GM18519 (cell line): ENCODE data around the gene PLEKHA7.

ENCODE experiments used
- ATAC-seq: cut with Tn5 transposase; IDR thresholded peaks from one replicate; pipeline ENCODE4 v1.9.1; 2021; ENCODE audit warnings: mild to moderate bottlenecking, moderate library complexity; ENCODE audit not compliant: unreplicated experiment, low FRiP score

Gene PLEKHA7

DNA sequence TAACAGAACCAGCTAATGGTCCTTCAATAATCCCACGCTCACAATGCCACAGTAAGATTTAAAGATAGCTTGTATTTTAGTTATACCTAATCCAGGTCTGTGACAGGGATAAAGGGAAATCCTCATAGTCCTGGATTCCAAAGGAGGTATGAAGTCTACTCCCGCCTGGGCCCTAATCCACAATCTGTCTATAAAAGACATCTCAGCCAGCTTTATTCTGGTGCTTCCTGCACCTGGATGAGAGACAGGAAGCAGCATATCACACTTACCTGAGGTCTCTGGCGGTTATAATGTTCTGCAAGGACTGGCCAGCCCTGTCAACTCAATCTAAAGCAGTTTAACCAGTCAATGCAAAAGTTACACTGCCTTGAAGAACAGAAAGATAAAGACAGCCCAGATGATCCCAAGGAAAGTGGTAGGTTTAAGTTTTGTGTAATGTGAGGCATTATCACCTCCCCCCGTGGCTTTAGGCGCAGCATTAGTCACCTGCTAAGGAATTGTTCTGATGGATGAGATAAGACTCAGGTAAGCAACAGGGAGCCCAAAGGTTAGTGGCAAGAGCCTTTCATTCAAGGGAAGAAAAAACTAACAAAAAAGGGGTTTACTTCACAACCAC, 57.6 kb downstream of the PLEKHA7 start:
- no peak for ATAC-seq

DNA sequence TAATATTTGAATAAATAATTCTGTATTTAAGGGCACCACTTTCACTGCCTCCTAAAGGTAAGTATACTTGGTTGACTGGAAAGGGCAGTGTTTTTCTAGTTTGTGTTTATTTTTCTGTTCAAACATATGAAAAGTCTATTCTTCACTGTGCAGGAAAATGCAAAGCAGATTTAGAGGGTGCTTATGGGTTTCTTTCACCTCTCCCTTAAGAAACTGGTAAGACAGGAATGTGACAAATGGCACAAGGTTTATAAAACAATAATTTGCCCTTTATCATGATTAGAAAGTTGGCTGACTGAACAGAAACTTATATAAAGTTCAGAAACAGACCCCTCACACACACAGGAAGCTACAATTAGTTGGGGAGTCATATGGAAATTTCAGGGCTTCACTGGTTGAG, 60.6 kb downstream of the PLEKHA7 start:
- no peak for ATAC-seq

DNA sequence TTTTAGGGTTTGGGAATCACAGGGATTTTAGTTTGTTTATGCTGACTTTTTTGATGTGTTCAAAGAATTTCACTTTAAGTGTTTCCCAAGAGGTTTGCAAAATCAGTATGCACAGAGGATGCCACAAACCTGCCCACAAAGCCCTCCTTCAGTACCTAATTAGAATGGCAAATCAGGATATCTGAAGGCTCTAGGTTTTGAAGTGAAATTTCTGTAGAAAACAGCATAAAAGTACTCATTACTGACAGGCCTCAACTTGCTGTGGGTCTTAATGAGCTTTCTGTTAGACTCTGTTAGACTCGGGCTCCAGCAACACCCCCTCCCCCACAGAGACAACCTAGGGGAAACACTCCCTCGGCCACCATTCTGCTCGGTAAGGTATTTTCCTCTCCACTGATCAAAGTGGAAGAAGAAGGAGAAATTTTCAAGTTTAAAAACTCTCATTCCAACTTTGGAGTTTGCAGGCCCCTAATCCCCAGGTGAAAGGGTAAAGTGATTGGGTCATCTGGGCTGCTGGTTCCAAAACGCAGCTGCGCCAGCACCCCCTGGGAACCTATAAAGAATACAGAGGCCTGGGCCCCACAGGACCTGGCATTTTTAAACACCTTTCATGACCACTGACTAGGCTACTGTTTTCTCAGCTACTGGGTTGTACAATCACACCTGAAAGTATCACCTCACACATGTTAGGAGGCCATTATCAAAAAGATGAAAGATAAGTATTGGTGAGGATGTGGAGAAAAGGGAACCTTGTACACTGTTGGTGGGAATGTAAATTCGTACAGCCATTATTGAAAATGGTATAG, 67.5 kb downstream of the PLEKHA7 start:
- no peak for ATAC-seq

DNA sequence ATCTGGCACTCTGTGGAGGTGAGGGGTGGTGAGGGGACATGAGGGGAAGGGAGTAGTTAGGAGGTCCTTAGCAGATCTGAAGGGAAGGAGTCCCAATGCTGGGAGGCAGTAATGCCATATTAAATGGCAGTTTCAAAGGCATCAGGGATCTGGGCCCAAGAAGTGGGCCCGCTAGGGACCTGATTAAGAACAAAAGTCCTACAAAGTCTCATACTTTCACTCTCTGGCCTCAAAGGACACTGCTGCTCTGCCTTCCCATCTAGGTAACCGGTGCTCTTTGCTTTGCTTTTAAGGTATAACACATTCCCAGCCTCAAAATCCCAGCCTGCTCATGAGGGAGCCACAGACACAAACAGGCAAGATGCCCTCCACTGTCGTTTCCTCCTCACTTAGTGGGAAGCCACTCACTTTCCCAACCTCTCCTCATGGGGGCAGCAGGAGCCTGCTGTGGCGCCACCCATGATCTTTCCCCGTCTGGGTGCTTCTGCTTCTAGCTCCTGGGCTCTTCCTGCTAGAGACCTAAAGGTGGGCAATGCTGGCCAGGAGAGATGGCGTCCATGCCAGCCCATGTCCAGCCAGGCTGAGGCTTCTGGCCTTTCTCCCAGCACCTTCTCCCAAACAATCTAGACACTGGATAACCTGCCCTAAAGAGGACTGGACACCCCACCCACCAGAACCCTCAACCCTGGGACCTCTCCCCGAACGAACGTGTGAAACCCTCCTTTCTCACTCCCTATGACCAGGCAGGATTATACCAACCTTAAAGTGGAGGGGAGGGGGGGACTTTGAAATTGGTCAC, 68.3 kb downstream of the PLEKHA7 start:
- ATAC-seq = peak; percentile 71

DNA sequence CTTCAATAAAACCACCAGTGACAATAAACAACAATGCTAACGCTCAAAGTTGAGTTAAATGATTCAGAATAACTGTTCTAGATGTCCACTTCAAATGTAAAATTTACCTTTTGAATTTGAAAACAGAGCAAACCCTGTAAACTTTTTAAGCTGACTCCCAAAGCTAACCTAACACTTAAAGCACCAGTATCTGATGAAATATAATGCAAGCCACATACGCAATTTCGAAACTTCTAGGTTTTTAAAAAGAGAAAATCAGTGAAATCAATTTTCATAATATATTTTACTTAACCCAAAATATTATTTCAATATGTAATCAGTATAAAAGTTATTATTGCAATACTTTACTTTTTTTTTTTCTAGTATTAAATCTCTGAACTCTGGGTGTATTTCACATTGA, 71.3 kb downstream of the PLEKHA7 start:
- ATAC-seq = no peak

DNA sequence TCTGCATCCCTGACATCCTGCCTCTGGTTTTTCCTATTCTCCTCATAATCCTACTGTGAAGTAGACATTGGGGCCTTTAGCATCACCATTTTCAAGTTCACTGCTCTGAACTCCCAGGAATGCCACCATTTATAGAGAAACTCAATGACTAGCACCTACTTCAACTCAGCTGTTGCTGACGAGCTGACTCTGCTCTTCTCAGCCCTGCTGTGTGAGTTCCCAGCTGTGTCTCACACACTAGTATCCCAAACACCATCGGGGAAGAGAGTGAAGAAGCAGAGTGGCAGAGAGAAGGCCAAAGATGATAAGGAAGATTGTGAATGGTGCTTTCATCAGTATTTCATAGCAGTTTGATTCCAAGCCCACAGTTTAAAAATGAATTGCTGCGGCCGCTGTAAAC, 71.9 kb downstream of the PLEKHA7 start:
- ATAC-seq = no peak

DNA sequence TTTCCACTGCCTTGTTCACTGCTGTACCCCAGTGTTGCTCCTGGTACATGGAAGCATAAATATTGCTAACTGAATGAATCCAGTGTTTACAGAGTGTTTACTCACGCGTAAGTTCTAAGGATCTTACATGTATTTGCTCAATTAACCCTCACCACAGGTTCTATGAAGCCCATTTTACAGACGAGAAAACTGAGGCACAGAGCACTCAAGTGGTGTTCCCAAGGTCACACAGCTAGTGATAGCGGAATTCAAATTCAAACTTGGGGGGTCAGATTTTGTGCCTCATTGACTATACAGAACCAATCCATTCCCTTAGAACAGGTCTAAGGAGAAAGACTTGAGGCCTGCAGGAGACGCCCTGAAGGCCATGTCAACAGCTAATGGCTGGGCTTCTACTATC, 72.3 kb downstream of the PLEKHA7 start:
- no peak for ATAC-seq

DNA sequence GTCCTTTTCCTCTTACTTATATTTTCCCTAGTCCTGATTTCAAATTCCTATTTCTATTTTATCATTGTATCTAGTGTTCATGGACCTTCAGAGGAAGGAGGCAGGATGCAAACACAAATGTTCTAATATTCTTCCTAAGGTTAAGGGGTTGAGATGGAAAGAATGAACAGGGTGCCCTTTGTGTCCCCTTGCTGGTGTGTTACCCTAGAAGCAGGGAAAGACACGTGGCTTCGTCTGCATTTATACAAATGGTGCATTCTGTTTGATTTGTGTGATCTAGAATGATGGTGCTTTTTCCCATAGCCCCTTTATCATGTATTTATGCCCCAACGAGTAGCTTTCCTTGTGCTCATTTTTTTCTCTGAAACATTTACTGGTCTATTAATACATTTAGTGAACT, 76.2 kb downstream of the PLEKHA7 start:
- ATAC-seq = no peak

DNA sequence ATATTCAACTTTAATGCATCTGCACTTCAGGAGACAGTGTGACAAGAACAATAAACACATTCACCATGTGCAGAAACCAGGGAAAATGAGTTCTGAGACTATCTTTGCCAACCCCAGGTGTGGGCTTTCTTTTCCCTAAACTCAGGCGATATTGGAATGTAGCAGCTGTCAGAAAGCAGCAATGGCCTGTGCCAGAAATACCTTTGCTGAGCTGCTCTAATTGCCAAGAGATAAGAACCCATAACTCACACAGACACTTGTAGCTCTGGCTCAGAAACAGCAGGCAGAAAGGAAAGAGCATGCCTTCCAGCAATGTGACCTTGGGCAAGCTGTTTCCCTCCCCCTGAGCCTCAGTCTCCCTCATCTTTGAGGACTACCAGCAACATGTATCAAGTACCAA, 77.6 kb downstream of the PLEKHA7 start:
- ATAC-seq = no peak

DNA sequence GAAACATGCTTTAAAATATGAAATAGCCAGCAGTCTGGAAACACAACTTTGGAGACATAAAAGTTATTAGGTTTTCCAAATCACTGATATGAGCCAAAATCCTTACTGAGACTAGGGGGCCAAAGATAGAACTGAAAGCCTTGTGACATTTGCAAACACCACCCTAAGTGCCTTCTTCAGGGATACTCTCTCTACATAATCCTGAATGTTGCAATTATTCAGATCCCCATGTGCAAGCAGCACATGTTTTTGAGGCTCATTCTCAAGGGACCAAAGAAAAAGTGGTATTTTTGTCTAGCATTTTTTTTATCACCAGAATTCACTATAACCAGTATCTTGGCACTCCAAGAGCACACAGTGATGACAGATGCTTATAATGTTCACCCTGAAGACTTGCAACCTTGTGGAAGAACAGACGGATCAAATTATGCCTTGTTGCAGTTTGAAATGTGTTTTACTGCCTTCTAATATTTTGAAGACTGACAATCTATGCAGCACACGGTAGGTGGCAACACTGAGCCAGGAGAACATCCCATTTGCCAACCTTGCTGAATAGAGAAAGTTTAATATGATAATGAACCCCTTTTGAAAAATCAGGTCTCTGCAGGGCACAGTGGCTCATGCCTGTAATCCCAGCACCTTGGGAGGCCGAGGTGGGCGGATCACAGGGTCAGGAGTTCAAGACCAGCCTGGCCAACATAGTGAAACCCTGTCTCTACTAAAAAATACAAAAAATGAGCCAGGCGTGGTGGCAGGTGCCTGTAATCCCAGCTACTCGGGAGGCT, 78.5 kb downstream of the PLEKHA7 start:
- no peak for ATAC-seq

DNA sequence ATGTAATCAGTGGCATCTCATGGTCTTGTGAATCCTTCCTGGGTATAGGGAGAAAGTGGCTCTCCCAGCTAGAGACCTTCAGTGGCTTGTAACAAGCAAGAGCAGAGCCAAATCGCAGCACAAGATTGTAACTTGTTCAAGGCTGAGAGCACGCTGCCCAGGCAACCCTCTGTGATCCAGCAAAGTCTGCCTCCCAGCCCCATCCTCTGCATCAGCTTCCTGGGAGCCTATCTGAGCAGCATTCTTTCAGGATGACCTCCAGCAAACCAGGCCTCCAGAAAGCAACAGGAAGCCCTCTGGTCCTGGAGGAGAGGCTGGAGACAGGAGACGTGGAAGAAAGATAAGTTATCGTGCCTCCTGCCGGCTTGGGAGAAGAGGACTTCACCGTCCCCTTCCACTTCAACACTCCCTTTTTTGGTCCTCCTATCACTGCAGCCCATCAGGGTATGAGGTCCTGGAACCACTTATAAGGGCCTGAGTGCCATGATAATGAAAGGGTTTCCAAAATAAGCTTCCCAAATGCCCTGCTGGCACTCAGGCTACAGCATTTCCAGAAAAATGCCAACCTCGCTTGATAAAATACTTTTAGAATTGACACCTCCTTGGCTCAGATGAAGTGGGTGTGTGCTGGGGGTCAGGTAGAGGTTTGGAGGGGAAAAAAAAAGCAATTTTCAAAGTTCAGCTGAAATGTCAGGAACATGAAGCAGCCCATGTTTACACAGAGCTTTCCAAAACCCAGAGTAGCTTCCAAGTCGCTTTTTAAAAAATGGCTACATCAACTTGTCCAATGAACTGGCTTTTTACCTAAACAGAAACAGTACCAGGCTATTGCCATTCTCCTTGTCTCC, 80.2 kb downstream of the PLEKHA7 start:
- no peak for ATAC-seq

DNA sequence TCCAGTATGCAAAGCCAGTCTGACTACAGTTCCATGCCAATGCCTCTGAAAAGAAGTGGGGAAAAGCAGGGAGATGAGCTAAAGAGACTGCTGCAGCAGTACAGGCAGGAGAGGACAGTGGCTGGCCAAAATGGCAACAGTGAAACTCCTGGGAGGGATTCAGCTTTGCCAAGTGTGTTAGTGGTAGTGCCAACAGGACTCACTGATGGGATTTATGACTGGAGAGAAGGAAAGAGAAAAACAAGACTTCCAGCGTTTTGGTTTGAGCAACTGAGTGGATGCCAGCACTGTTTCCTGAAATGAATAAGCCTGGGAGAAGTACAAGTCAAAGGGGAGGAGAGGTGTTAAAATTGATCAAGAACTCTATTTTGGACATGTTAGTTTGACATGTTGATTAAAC, 80.9 kb downstream of the PLEKHA7 start:
- no peak for ATAC-seq

DNA sequence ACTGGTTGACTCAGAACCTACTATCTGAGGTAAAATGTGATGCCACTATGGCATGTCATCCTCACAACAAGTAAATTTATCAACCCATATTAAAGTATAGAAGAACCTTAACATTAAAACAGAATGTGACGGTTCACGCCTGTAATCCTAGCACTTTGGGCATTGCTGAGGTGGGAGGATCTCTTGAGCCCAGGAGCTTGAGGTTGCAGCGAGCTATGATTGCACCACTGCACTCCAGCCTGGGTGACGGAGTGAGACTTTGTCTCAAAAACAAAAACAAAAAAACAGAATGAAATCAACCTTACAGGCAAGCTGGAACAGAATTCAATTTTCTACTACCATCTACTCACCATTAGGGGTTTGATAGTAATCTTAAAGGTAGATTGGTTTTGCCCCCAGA, 86.2 kb downstream of the PLEKHA7 start:
- no peak for ATAC-seq

DNA sequence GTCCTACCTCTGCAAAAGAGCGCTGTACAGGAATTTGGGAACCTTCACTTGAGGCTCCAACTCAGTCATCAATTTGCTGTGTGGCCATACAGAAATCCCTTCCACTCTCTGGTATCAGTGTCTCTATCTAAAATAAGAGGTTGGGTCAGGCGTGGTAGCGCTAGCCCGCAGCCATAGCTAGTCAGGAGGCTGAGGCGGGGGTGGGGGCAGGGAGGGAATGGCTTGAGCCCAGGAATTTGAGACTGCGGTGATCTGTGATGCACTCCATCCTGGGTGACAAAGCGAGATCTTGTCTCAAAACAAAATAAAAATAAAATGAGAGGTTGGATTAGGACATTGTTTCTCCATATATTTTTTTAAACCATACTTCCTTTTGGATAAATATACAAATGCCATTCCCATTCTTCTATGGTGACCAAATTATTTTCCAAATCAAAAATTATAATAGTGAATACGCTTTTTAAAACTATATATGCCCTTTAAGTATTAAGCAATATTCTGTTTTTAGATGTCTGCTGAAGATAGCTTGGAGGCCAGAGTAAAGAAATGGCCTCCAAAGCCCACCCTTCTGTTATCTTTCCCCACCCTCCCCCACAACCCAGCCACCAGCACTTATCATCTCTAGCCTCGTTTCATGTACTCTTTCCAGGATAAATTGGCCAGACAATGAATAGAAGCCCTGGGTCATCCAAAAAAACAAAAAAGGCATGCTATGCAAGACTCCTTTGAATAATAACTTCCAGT, 87.2 kb downstream of the PLEKHA7 start:
- no peak for ATAC-seq

DNA sequence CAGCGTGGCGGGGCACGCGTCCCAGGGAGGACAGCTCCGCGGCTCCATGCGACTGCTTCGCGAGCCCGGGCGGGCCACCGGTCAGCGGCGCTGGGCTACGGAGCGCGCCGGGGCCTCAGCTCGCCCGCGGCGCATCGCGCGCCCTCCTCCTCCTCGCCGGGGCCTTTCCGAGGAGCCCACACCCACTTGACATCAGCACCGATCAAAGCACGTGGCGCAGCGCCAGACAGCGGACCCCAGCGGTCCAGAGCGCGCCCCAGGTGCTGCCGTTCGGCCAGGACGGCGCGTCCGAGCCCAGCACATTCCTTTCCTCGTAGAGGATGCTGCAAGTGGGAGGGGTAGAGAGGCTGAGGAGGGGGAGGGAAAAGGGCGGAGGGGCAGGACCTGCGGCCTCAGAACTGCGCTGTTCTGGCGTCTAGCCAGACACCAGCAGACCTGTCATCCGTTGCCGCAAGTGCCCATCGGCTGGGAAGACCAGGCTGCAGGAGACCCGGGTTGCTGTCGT, 88.6 kb downstream of the PLEKHA7 start:
- no peak for ATAC-seq

DNA sequence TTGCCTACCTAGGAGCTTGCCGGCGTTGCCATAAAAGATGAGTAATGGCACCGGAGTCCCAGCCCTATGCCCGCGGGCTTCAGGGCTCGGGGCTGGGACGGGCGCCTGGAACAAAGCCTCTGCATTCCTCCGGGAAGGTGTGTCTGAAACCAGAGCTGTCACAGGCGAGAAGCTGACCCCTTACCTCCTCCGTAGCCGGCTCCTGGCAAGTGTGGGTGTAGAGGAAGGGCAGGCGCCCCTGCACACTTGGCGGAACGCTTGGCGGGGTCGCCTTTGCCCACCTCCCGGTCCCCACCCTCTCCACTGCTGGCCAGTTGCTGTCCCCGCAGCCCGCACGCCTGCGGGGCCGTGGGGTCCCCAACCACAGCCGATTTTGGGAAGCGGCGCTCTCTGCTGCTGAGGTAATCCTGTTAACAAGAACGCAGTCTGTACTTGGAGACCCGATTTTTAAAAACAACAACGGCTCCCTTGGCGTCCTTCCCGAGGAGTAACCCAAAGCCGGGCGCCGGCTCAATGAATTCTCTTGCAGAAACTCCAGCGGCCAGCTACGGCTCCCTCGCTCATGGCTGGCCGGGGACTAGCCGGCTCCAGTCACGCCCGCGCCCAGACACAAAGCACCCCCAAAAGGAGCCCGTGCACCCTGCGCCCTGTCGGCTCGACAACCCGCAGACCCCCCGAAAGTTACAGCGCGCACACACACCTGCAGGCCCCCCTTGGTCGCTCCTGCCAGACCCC, 89.2 kb downstream of the PLEKHA7 start:
- no peak for ATAC-seq

DNA sequence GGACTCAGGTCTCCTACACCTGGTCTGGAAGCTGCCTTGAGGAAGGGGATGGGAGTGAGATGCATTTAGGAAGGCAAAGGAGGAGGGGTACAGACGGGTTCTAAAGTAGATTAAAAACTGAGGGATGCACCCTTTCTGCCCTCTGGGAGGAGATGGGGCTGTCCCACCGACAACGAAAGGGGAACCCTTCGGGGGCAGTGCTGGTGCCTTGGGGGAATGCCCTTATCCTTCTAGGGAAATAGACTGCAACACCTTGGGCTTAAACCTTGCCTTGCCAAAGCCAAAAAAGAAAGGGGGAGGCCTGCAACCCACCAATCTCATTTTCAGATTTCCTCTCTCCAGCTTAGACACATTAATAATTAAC, 89.8 kb downstream of the PLEKHA7 start:
- no peak for ATAC-seq

DNA sequence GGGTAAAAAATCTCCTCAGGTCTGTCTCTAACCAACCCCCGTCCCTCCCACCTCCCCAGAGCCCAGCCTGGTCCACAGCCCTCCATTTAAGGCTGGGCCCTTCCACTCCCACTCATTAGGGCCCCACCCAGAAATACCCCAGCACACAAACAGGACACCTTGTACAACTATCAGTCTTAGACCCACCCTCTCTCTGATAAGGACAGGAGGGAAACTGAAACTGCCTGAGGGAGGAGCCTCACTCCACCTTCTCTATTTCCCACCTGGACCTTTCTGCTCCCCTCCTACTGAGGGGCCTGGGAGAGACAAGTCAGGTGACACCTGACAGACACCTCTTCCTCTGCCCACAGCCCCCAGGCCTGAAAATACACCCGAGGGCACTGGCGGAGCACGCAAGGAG, 90.2 kb downstream of the PLEKHA7 start:
- no peak for ATAC-seq
